Measurements from ENCODE around the gene PANK1.
"Not testable (repeated sequence)": the region's sequence is repeated elsewhere in the genome, so short reads cannot be mapped to it uniquely, and the experiment has no call there.

PANK1 gene

GRCh38 chr10:89620296-89620695, 24.7 kb downstream of the PANK1 start:
- not testable (repeated sequence) for H3K4me1 ChIP-seq (ENCODE audit: insufficient read depth, low read length); H3K36me3 ChIP-seq (ENCODE audit: insufficient read depth, low read length); H3K9ac ChIP-seq (ENCODE audit: low read depth, low read length); H3K9me3 ChIP-seq (ENCODE audit: control insufficient read depth, insufficient read depth, low read length)

GRCh38 chr10:89615824-89616223, 29.2 kb downstream of the PANK1 start:
- H3K36me3 ChIP-seq (ENCODE audit: insufficient read depth, low read length), result no peaks in the 10 kb centered on the region
- no peaks in the 10 kb centered on the region for H3K4me1 ChIP-seq (ENCODE audit: insufficient read depth, low read length)
- H3K9me3 ChIP-seq (ENCODE audit: control insufficient read depth, insufficient read depth, low read length), result peaks cover 7% of the 10 kb centered on the region
- no peak overlapping the region for H3K9ac ChIP-seq (ENCODE audit: low read depth, low read length)

- no peak overlapping the region for H3K9ac ChIP-seq (ENCODE audit: low read depth, low read length)
- peaks cover 7% of the 10 kb centered on the region for H3K9me3 ChIP-seq (ENCODE audit: control insufficient read depth, insufficient read depth, low read length)
- H3K4me1 ChIP-seq (ENCODE audit: insufficient read depth, low read length), result no peaks in the 10 kb centered on the region
- no peaks in the 10 kb centered on the region for H3K36me3 ChIP-seq (ENCODE audit: insufficient read depth, low read length)
Measured at GRCh38 chr10:89615112-89615511, 29.9 kb downstream of the PANK1 start.

GRCh38 chr10:89613582-89613981, 31.5 kb downstream of the PANK1 start:
- H3K9me3 ChIP-seq (ENCODE audit: control insufficient read depth, insufficient read depth, low read length), result no peaks in the 10 kb centered on the region
- no peaks in the 10 kb centered on the region; the same call in 1 of the 2 replicates for H3K36me3 ChIP-seq (ENCODE audit: insufficient read depth, low read length)
- H3K9ac ChIP-seq (ENCODE audit: low read depth, low read length), result no peak overlapping the region
- H3K4me1 ChIP-seq (ENCODE audit: insufficient read depth, low read length), result no peaks in the 10 kb centered on the region

GRCh38 chr10:89611282-89611681, 33.8 kb downstream of the PANK1 start:
- H3K36me3 ChIP-seq (ENCODE audit: insufficient read depth, low read length), result no peaks in the 10 kb centered on the region; the same call in 1 of the 2 replicates
- H3K9ac ChIP-seq (ENCODE audit: low read depth, low read length), result no peak overlapping the region
- H3K9me3 ChIP-seq (ENCODE audit: control insufficient read depth, insufficient read depth, low read length), result no peaks in the 10 kb centered on the region

GRCh38 chr10:89609833-89610346, 35.2 kb downstream of the PANK1 start:
- Histone ChIP-seq H3K36me3 (ENCODE audit: insufficient read depth, low read length) (no peaks in the 10 kb centered on the region; the same call in 1 of the 2 replicates), H3K9me3 (ENCODE audit: control insufficient read depth, insufficient read depth, low read length) (no peaks in the 10 kb centered on the region), H3K9ac (ENCODE audit: low read depth, low read length) (no peak overlapping the region), H3K4me1 (ENCODE audit: insufficient read depth, low read length) (no peaks in the 10 kb centered on the region)

More at GRCh38 chr10:89611282-89611681, 33.8 kb downstream of the PANK1 start:
- no peaks in the 10 kb centered on the region for H3K4me1 ChIP-seq (ENCODE audit: insufficient read depth, low read length)

DNA sequence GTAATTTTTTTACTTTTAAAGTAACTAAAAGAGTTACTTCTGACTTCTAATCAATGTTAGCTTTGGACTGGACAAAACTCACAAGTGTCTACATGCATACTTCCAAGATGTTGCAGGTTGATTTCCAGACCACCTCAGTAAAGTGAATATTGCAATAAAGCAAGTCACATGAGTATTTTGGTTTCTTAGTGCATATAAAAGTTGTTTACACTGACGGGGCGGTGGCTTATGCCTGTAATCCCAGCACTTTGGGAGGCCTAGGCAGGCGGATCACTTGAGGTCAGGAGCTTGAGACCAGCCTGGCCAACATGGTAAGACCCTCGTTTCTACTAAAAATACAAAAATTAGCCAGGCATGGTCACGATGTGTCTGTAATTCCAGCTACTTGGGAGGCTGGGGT, 40.8 kb downstream of the PANK1 start:
- no peaks in the 10 kb centered on the region for H3K4me1 ChIP-seq (ENCODE audit: insufficient read depth, low read length)
- H3K36me3 ChIP-seq (ENCODE audit: insufficient read depth, low read length), result no peaks in the 10 kb centered on the region; the same call in 1 of the 2 replicates
- H3K9me3 ChIP-seq (ENCODE audit: control insufficient read depth, insufficient read depth, low read length), result no peaks in the 10 kb centered on the region
- H3K9ac ChIP-seq (ENCODE audit: low read depth, low read length), result no peak overlapping the region

GRCh38 chr10:89602919-89603318, 42.1 kb downstream of the PANK1 start:
- no peaks in the 10 kb centered on the region for H3K4me1 ChIP-seq (ENCODE audit: insufficient read depth, low read length)
- no peak overlapping the region for H3K9ac ChIP-seq (ENCODE audit: low read depth, low read length)
- no peaks in the 10 kb centered on the region; the same call in 1 of the 2 replicates for H3K36me3 ChIP-seq (ENCODE audit: insufficient read depth, low read length)
- H3K9me3 ChIP-seq (ENCODE audit: control insufficient read depth, insufficient read depth, low read length), result no peaks in the 10 kb centered on the region

DNA sequence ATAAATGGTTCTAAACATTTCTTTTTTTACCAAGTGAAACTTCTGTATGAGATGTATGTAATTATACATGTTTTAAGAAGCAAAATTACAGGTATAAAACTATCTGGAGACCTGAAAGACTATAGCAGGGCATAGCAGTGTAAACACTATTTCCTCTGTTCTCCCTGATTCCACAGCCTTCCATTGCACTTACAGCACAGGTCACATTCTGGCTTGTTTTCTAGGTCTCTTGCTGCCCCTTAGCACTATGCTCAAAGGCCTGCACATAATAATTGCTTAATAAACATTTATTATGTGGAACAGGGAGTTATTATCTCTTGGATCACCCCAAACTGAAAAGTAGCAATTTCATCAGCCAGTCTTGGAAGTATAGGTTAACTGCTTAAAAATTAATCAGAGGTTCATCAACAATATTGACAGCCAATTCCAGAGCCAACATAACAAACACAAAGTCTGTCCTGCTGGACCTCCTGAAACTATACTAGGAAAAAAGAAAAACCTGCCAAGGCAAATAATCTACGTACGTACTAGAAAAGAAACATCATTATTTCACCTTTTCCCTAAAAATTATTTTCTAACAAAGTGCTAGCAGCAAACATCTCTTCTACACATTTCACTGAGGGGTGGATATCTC, 43.2 kb downstream of the PANK1 start:
- no peak overlapping the region for H3K9ac ChIP-seq (ENCODE audit: low read depth, low read length)
- H3K4me1 ChIP-seq (ENCODE audit: insufficient read depth, low read length), result no peaks in the 10 kb centered on the region
- H3K9me3 ChIP-seq (ENCODE audit: control insufficient read depth, insufficient read depth, low read length), result no peaks in the 10 kb centered on the region
- H3K36me3 ChIP-seq (ENCODE audit: insufficient read depth, low read length), result no peaks in the 10 kb centered on the region; the same call in 1 of the 2 replicates

DNA sequence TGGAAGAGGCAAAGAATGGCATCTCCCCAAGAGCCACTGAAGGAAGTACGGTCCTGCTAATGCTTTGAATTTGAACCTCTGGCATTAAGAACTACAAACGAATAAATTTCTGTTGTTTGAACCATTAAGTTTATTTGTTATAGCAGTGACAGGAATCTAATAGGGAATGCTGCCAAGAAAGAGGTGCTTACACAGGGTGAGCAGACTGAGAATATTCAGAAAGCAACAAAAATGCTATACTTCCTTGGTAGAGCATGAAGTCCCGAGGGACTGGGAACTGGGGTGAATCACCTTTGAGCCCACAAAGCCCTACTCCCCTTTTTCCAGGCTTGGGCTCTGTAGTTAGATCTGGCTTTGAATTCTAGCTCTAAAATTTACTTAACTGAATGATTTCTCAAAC, 45.0 kb downstream of the PANK1 start:
- Histone ChIP-seq H3K36me3 (ENCODE audit: insufficient read depth, low read length) (no peaks in the 10 kb centered on the region; the same call in 1 of the 2 replicates), H3K9ac (ENCODE audit: low read depth, low read length) (no peak overlapping the region), H3K4me1 (ENCODE audit: insufficient read depth, low read length) (no peaks in the 10 kb centered on the region), H3K9me3 (ENCODE audit: control insufficient read depth, insufficient read depth, low read length) (no peaks in the 10 kb centered on the region)

GRCh38 chr10:89593043-89593442, 52.0 kb downstream of the PANK1 start:
- Histone ChIP-seq H3K36me3 (ENCODE audit: insufficient read depth, low read length) (no peaks in the 10 kb centered on the region), H3K4me1 (ENCODE audit: insufficient read depth, low read length) (no peaks in the 10 kb centered on the region), H3K9ac (ENCODE audit: low read depth, low read length) (no peak overlapping the region), H3K9me3 (ENCODE audit: control insufficient read depth, insufficient read depth, low read length) (no peaks in the 10 kb centered on the region)

GRCh38 chr10:89592539-89592938, 52.5 kb downstream of the PANK1 start:
- Histone ChIP-seq H3K36me3 (ENCODE audit: insufficient read depth, low read length) (no peaks in the 10 kb centered on the region), H3K9me3 (ENCODE audit: control insufficient read depth, insufficient read depth, low read length) (no peaks in the 10 kb centered on the region), H3K4me1 (ENCODE audit: insufficient read depth, low read length) (no peaks in the 10 kb centered on the region), H3K9ac (ENCODE audit: low read depth, low read length) (no peak overlapping the region)

DNA sequence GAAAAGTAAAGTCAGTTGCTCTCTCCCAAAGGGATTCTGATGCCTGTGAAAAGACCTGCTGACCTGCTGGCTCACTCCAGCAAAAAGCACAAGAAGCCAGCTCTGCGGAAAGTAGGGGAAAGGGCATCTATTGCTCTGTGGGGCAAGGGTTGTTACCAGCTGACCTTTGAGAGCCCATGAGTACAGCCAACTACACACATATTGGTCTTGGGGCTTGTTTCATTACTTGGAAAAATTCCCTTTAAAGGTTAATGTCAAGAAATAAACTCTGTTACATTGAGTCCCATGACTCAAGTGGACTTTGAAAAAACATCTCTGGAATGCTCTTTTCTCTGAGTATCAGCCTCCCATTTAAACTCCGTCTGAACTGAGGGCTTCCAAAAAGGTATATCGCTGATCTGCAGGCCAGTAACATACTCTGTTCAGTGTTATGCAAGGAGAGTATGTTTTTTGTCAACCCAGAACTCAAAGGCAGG, 53.2 kb downstream of the PANK1 start:
- Histone ChIP-seq H3K9ac (ENCODE audit: low read depth, low read length) (no peak overlapping the region), H3K4me1 (ENCODE audit: insufficient read depth, low read length) (no peaks in the 10 kb centered on the region), H3K9me3 (ENCODE audit: control insufficient read depth, insufficient read depth, low read length) (no peaks in the 10 kb centered on the region), H3K36me3 (ENCODE audit: insufficient read depth, low read length) (no peaks in the 10 kb centered on the region)

DNA sequence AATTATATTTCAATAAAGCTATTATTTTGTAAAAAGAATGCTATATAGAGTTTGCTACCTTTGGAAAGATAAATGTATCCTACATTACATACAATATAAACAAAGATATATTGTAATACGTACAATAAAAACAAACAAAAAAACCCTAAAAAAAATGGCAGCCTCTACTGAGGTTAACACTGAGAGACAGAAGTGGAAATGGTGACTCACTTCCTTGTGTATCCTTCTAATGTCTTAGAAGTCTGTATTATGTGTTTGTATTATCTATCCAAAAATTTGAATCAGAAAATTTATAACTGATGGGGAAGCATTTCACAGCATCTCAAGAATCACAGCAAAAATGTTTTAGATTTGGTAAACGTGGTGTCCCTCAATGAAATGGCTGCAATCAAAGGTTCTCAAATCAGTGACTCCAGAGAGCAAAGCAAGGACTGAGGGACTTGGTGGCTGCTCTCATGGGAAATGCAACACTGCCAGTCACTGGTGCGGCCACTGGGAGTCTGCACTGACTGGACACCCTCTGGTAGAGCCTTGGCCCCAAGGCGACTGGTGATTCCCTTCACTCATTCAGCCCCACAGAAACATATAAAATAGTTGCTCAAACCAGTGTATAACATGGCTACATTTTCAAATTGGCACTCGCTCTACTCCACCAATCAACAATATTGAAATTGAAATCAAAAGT, 53.8 kb downstream of the PANK1 start:
- H3K36me3 ChIP-seq (ENCODE audit: insufficient read depth, low read length), result no peaks in the 10 kb centered on the region
- H3K9me3 ChIP-seq (ENCODE audit: control insufficient read depth, insufficient read depth, low read length), result no peaks in the 10 kb centered on the region
- H3K9ac ChIP-seq (ENCODE audit: low read depth, low read length), result no peak overlapping the region
- no peaks in the 10 kb centered on the region for H3K4me1 ChIP-seq (ENCODE audit: insufficient read depth, low read length)

DNA sequence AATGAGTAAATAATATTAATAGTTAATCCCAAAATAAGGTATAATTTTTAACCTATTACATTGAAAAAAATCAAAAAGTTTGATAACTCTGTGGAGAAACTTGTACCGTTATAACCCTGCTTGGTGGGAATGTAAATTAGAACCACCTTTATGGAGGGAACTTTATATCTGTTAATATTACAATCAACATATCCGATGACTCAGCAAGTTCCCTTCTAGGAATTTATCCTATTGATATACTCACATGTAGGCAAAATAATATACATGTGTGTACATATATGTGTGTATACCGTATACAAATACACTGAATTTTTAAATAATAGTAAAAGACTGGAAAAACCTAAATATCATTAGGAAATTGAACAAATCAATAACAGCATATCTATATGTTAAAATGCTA, 54.7 kb downstream of the PANK1 start:
- Histone ChIP-seq H3K9me3 (ENCODE audit: control insufficient read depth, insufficient read depth, low read length) (no peaks in the 10 kb centered on the region), H3K36me3 (ENCODE audit: insufficient read depth, low read length) (no peaks in the 10 kb centered on the region), H3K4me1 (ENCODE audit: insufficient read depth, low read length) (no peaks in the 10 kb centered on the region), H3K9ac (ENCODE audit: low read depth, low read length) (no peak overlapping the region)
